Skeletal muscle tissue (tissue), 4 donors: ENCODE data around the gene FBXO28. TPM values are rescaled to one million over a fixed set of nuclear protein-coding genes. Genes with fewer than 3 reads are reported as not detected.

Source experiments
- H3K27ac ChIP-seq: one replicate; pipeline ENCODE4 v1.7.0; 2013; ENCODE audit warnings: mild to moderate bottlenecking, low read depth, low read length, inconsistent platforms
- H3K27me3 ChIP-seq, 3 donors: one replicate each; pipeline ENCODE4 v1.7.0; 2013; ENCODE audit warnings: low read length in 3 of 3; ENCODE audit not compliant: control insufficient read depth in 3 of 3, insufficient read depth in 3 of 3
- H3K36me3 ChIP-seq, 3 donors: one replicate each; pipeline ENCODE4 v1.7.0; 2013; ENCODE audit warnings: low read length in 3 of 3; ENCODE audit not compliant: control insufficient read depth in 3 of 3, insufficient read depth in 3 of 3
- H3K4me1 ChIP-seq, 3 donors: one replicate each; pipeline ENCODE4 v1.7.0; 2013; ENCODE audit warnings: low read length in 3 of 3, mild to moderate bottlenecking in 3 of 3; ENCODE audit not compliant: control insufficient read depth in 3 of 3, insufficient read depth in 3 of 3
- H3K4me3 ChIP-seq, 3 donors: one replicate each; pipeline ENCODE4 v1.7.0; 2013; ENCODE audit warnings: low read length in 3 of 3
- H3K9ac ChIP-seq, 3 donors: one replicate each; pipeline ENCODE4 v1.7.0; 2013; ENCODE audit warnings: low read length in 3 of 3, mild to moderate bottlenecking in 3 of 3, moderate library complexity in 2 of 3, low read depth in 1 of 3
- H3K9me3 ChIP-seq, 3 donors: one replicate each; pipeline ENCODE4 v1.7.0; 2013; ENCODE audit warnings: low read length in 3 of 3; ENCODE audit not compliant: control insufficient read depth in 3 of 3
- total RNA-seq: library from RNA; depleted of rRNA; stranded (reverse); fragments of >200 nt; gene quantifications from one replicate; pipeline ENCODE4 v1.2.3, GENCODE V29; 2014
- donor health status: Osteomylitis.

The FBXO28 gene
- total RNA-seq, 1 donor from 2014 or later: 19.3 TPM

- H3K9me3 ChIP-seq: no peaks in the 10 kb centered on the region
- no peak overlapping the region for H3K4me3 ChIP-seq
- H3K36me3 ChIP-seq: peaks cover 5 to 19% (median 19%) of the 10 kb centered on the region in 3 donors
- no peaks in the 10 kb centered on the region for H3K27me3 ChIP-seq
- no peak overlapping the region for H3K9ac ChIP-seq
- no peak overlapping the region for H3K27ac ChIP-seq
- H3K4me1 ChIP-seq: no peaks in the 10 kb centered on the region
Measured at GRCh38 chr1:224137518-224137917, 23.6 kb downstream of the FBXO28 start.

GRCh38 chr1:224138198-224138597 is 24.3 kb downstream of the FBXO28 start:
- peaks cover 5 to 13% (median 12%) of the 10 kb centered on the region in 3 donors for H3K36me3 ChIP-seq
- H3K4me1 ChIP-seq: no peaks in the 10 kb centered on the region
- H3K4me3 ChIP-seq: no peak overlapping the region
- H3K9ac ChIP-seq: no peak overlapping the region
- H3K9me3 ChIP-seq: no peaks in the 10 kb centered on the region
- no peaks in the 10 kb centered on the region for H3K27me3 ChIP-seq
- no peak overlapping the region for H3K27ac ChIP-seq

- H3K36me3 ChIP-seq: peaks cover 7 to 12% (median 8%) of the 10 kb centered on the region in 3 donors
- no peaks in the 10 kb centered on the region for H3K27me3 ChIP-seq
- no peak overlapping the region for H3K9ac ChIP-seq
Measured at GRCh38 chr1:224141693-224142092, 27.8 kb downstream of the FBXO28 start.

GRCh38 chr1:224149709-224150108 is 35.8 kb downstream of the FBXO28 start:
- Histone ChIP-seq H3K4me1 (no peaks in the 10 kb centered on the region), H3K36me3 (peaks cover 2 to 6% (median 2%) of the 10 kb centered on the region in 3 donors), H3K4me3 (no peak overlapping the region), H3K27me3 (no peaks in the 10 kb centered on the region), H3K9ac (no peak overlapping the region), H3K9me3 (no peaks in the 10 kb centered on the region), H3K27ac (no peak overlapping the region)

More at GRCh38 chr1:224141693-224142092, 27.8 kb downstream of the FBXO28 start:
- Histone ChIP-seq H3K27ac (no peak overlapping the region), H3K9me3 (no peaks in the 10 kb centered on the region), H3K4me1 (no peaks in the 10 kb centered on the region), H3K4me3 (no peak overlapping the region)

- Histone ChIP-seq H3K4me3 (no peak overlapping the region), H3K9ac (no peak overlapping the region), H3K27ac (no peak overlapping the region), H3K9me3 (no peaks in the 10 kb centered on the region), H3K27me3 (no peaks in the 10 kb centered on the region), H3K4me1 (no peaks in the 10 kb centered on the region), H3K36me3 (peaks cover 0 to 6% (median 2%) of the 10 kb centered on the region in 3 donors)
Measured at GRCh38 chr1:224151117-224151516, 37.2 kb downstream of the FBXO28 start.

- H3K4me3 ChIP-seq: no peak overlapping the region
- H3K4me1 ChIP-seq: no peaks in the 10 kb centered on the region
- H3K9me3 ChIP-seq: no peaks in the 10 kb centered on the region
- no peak overlapping the region for H3K9ac ChIP-seq
- H3K27me3 ChIP-seq: no peaks in the 10 kb centered on the region
- no peak overlapping the region for H3K27ac ChIP-seq
- H3K36me3 ChIP-seq: peaks cover 6 to 34% (median 22%) of the 10 kb centered on the region in 3 donors
Measured at GRCh38 chr1:224157316-224157715, 43.4 kb downstream of the FBXO28 start.

- Histone ChIP-seq H3K27ac (no peak overlapping the region), H3K9me3 (no peaks in the 10 kb centered on the region), H3K27me3 (no peaks in the 10 kb centered on the region), H3K4me1 (no peaks in the 10 kb centered on the region), H3K9ac (no peak overlapping the region), H3K4me3 (no peak overlapping the region), H3K36me3 (peaks cover 6 to 28% (median 22%) of the 10 kb centered on the region in 3 donors)
Measured at GRCh38 chr1:224159541-224159940, 45.6 kb downstream of the FBXO28 start.

GRCh38 chr1:224160171-224160682 is 46.3 kb downstream of the FBXO28 start:
- Histone ChIP-seq H3K36me3 (peaks cover 6 to 28% (median 22%) of the 10 kb centered on the region in 3 donors), H3K4me3 (no peak overlapping the region), H3K9ac (no peak overlapping the region)

GRCh38 chr1:224162768-224163167 is 48.9 kb downstream of the FBXO28 start:
- Histone ChIP-seq H3K27me3 (no peaks in the 10 kb centered on the region), H3K9me3 (no peaks in the 10 kb centered on the region), H3K9ac (no peak overlapping the region), H3K4me3 (no peak overlapping the region), H3K36me3 (peaks cover 0 to 22% (median 13%) of the 10 kb centered on the region in 3 donors), H3K4me1 (no peaks in the 10 kb centered on the region), H3K27ac (no peak overlapping the region)

More at GRCh38 chr1:224160171-224160682, 46.3 kb downstream of the FBXO28 start:
- Histone ChIP-seq H3K9me3 (no peaks in the 10 kb centered on the region), H3K27me3 (no peaks in the 10 kb centered on the region), H3K27ac (no peak overlapping the region), H3K4me1 (no peaks in the 10 kb centered on the region)

- Histone ChIP-seq H3K4me3 (no peak overlapping the region), H3K27me3 (no peaks in the 10 kb centered on the region), H3K9me3 (no peaks in the 10 kb centered on the region), H3K27ac (no peak overlapping the region), H3K36me3 (peaks cover 0 to 17% (median 8%) of the 10 kb centered on the region in 3 donors), H3K9ac (no peak overlapping the region), H3K4me1 (no peaks in the 10 kb centered on the region)
Measured at GRCh38 chr1:224163311-224163710, 49.4 kb downstream of the FBXO28 start.
